ENCODE results near the gene KRT23. TPM values are rescaled to one million over a fixed set of nuclear protein-coding genes. Genes with fewer than 3 reads are reported as not detected.

KRT23 gene
- polyA plus RNA-seq, 1 experiment, result 0.06 TPM

DNA sequence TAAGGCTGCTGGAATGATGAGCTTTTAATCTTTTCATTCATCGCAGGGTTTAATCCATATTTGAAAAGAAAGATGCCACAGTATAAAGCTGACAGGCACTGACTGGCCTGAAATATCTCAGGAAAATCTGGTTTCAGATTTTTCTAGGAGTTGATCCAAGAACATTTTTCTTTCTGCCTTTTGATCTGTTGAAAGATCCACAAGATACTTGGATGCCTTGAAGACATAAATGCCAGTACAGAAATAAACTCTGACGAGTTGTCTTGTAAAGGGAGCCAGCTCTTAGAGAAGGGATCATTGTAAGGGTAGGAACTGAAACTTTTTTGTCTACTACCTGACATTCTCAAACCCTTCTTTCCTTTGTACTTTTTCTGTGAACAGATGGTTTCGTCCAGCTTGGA is 27.0 kb downstream of the KRT23 start:
- TF ChIP-seq, protein P1, sequence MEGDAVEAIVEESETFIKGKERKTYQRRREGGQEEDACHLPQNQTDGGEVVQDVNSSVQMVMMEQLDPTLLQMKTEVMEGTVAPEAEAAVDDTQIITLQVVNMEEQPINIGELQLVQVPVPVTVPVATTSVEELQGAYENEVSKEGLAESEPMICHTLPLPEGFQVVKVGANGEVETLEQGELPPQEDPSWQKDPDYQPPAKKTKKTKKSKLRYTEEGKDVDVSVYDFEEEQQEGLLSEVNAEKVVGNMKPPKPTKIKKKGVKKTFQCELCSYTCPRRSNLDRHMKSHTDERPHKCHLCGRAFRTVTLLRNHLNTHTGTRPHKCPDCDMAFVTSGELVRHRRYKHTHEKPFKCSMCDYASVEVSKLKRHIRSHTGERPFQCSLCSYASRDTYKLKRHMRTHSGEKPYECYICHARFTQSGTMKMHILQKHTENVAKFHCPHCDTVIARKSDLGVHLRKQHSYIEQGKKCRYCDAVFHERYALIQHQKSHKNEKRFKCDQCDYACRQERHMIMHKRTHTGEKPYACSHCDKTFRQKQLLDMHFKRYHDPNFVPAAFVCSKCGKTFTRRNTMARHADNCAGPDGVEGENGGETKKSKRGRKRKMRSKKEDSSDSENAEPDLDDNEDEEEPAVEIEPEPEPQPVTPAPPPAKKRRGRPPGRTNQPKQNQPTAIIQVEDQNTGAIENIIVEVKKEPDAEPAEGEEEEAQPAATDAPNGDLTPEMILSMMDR (IDR thresholded peaks at IDR 0.05; ENCODE audit: low read depth, low read length), result no peak
- CTCF ChIA-PET, result interaction anchor here (1.0 to 8.2 kb wide), 11 partner anchors 53 to 752 kb away, joined by 3 to 93 read pairs (median 4); no protein-coding TSS in a partner anchor

DNA sequence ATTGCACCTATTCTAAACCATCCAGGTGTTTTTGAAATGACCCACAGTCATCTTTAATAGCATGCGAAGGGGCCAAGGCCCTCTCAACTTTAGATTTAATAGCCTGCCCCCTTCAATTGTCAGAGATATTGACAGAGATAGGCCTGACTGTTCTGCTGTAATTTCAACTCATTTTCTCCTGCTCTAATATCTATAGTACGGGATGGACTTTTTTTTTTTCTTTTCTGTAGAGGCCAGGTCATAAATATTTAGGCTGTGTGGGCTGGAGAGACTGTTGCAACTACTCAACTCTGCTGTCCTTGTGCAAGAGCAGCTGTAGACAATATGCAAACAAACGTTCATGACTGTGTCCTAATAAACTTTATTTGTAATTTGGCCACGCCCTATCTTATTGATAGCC is 27.7 kb downstream of the KRT23 start:
- Histone ChIP-seq H3K27ac (ENCODE audit: low read depth, low read length) (peak overlapping the region; percentile 89), H3K4me3 (ENCODE audit: low read depth, low read length) (no peak overlapping the region), H3K9me3 (ENCODE audit: control insufficient read depth, insufficient read depth, low read length) (no peaks in the 10 kb centered on the region), H3K27me3 (ENCODE audit: control insufficient read depth, insufficient read depth, low read length) (no peaks in the 10 kb centered on the region)
- POLR2A ChIA-PET, result interaction anchor here (0.6 to 1.4 kb wide), 3 partner anchors 30 to 639 kb away, joined by 3 to 5 read pairs (median 4); no protein-coding TSS in a partner anchor
- DNase-seq (ENCODE audit: low read depth, low spot score), result peak; percentile 59
- CTCF ChIA-PET, result interaction anchor here (0.6 to 8.2 kb wide), 16 partner anchors 38 to 756 kb away, joined by 3 to 93 read pairs (median 4); no protein-coding TSS in a partner anchor
- TF ChIP-seq, protein P1 (IDR thresholded peaks at IDR 0.05; ENCODE audit: low read depth, low read length), result no peak

More for the DNA sequence above, 27.0 kb downstream of the KRT23 start:
- Histone ChIP-seq H3K27me3 (ENCODE audit: control insufficient read depth, insufficient read depth, low read length) (no peaks in the 10 kb centered on the region), H3K4me3 (ENCODE audit: low read depth, low read length) (no peak overlapping the region), H3K9me3 (ENCODE audit: control insufficient read depth, insufficient read depth, low read length) (no peaks in the 10 kb centered on the region), H3K27ac (ENCODE audit: low read depth, low read length) (peak overlapping the region; percentile 89)
- DNase-seq (ENCODE audit: low read depth, low spot score), result no peak
- POLR2A ChIA-PET, result interaction anchor here (0.6 to 1.4 kb wide), 3 partner anchors 29 to 638 kb away, joined by 3 to 5 read pairs (median 3); no protein-coding TSS in a partner anchor

DNA sequence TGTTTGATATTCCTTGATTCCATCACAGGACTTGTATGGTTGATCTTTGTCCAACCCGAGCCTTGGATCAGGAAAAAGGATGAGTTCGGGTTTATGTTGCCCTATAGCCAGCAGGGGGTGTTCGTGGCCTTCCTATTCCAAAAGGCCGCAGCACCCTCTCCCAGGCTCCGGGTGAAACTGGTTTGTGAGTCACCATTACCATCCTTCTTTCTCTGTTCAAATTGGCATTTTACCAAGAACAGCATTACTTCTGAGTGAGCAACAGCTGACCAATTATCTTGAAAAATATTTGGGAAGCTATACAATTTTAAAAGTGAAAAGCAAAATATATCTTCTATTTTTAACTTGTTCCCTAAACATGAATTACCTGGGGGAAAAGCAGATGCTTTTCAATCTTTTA is 28.1 kb downstream of the KRT23 start:
- Histone ChIP-seq H3K27me3 (ENCODE audit: control insufficient read depth, insufficient read depth, low read length) (no peaks in the 10 kb centered on the region), H3K27ac (ENCODE audit: low read depth, low read length) (peak overlapping the region; percentile 89), H3K9me3 (ENCODE audit: control insufficient read depth, insufficient read depth, low read length) (no peaks in the 10 kb centered on the region), H3K4me3 (ENCODE audit: low read depth, low read length) (no peak overlapping the region)
- DNase-seq (ENCODE audit: low read depth, low spot score), result peak; percentile 92
- ChIA-PET POLR2A (interaction anchor here (0.8 to 1.4 kb wide), 2 partner anchors 48 to 639 kb away, joined by 4 to 5 read pairs; no protein-coding TSS in a partner anchor), CTCF (interaction anchor here (0.6 to 8.2 kb wide), 15 partner anchors 38 to 756 kb away, joined by 3 to 93 read pairs (median 4); no protein-coding TSS in a partner anchor)
- TF ChIP-seq, protein P1 (IDR thresholded peaks at IDR 0.05; ENCODE audit: low read depth, low read length), result peak; percentile 85

DNA sequence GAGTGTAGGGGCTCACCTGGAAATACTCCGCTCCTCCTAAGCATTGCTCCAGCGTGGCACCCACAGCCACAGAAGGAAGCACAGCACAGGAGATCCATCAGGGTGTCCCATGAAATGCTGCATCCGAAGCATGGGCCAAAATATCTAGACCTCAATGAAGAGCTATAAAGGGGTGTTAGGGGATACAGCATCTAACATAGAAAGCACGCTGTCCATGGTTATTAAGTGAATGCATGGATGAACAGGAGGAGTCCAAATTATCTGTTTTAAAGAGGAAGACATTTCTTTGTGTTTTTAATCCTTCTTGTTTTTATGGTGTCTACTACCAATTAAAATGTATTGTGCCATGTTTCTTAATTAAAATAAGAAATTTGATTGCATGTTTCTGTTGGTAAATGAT is 30.8 kb downstream of the KRT23 start:
- no peak overlapping the region for H3K4me3 ChIP-seq (ENCODE audit: low read depth, low read length)
- TF ChIP-seq, protein P1 (IDR thresholded peaks at IDR 0.05; ENCODE audit: low read depth, low read length), result no peak
- CTCF ChIA-PET, result interaction anchor here (1.1 to 8.2 kb wide), 6 partner anchors 416 to 760 kb away, joined by 3 to 93 read pairs (median 22); no protein-coding TSS in a partner anchor
- H3K27me3 ChIP-seq (ENCODE audit: control insufficient read depth, insufficient read depth, low read length), result no peaks in the 10 kb centered on the region
- no peak overlapping the region for H3K27ac ChIP-seq (ENCODE audit: low read depth, low read length)
- no peak for DNase-seq (ENCODE audit: low read depth, low spot score)
- POLR2A ChIA-PET, result no interaction called here
- H3K9me3 ChIP-seq (ENCODE audit: control insufficient read depth, insufficient read depth, low read length), result no peaks in the 10 kb centered on the region

DNA sequence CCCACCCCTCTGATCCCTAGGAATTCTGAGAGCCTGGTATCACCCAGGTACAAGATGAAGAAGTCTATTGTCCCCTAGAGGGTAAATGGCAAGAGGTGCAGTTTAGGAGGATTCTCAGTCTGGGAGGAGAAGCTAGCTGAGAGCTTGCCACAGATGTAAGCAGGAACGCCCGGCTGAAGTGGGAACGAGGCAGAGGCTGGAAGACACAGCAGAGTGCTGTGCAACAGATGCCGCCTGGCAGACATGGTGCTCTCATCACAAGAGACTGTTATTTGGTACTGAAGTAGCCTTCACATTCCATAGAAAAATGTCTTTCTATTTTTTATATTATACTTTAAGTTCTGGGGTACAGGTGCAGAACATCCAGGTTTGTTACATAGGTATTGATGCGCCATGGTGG is 32.1 kb downstream of the KRT23 start:
- H3K4me3 ChIP-seq (ENCODE audit: low read depth, low read length), result no peak overlapping the region
- TF ChIP-seq, protein P1 (IDR thresholded peaks at IDR 0.05; ENCODE audit: low read depth, low read length), result no peak
- ChIA-PET POLR2A (no interaction called here), CTCF (interaction anchor here (0.6 to 0.8 kb wide), 3 partner anchors 94 to 756 kb away, joined by 3 to 5 read pairs (median 3); no protein-coding TSS in a partner anchor)
- H3K27me3 ChIP-seq (ENCODE audit: control insufficient read depth, insufficient read depth, low read length), result no peaks in the 10 kb centered on the region
- no peaks in the 10 kb centered on the region for H3K9me3 ChIP-seq (ENCODE audit: control insufficient read depth, insufficient read depth, low read length)
- DNase-seq (ENCODE audit: low read depth, low spot score), result no peak
- H3K27ac ChIP-seq (ENCODE audit: low read depth, low read length), result no peak overlapping the region
